Epithelial cell of esophagus (primary cell): Measurements from ENCODE around the gene SLC45A2.
"Not testable (repeated sequence)": the region's sequence is repeated elsewhere in the genome, so short reads cannot be mapped to it uniquely, and the experiment has no call there.

Source experiments
- DNase-seq: peaks from one replicate; pipeline ENCODE4 v3.0.0; 2010; ENCODE audit warnings: low read depth
- H3K4me3 ChIP-seq: 2 replicates; pipeline ENCODE4 v1.5.1; 2011; ENCODE audit warnings: mild to moderate bottlenecking, low read length, control low read depth
- TF ChIP-seq, protein P1 (sequence below): IDR thresholded peaks from 2 replicates; pipeline ENCODE4 v1.5.1; 2011; ENCODE audit warnings: low read depth, mild to moderate bottlenecking, low read length, control low read depth, inconsistent platforms; ENCODE audit not compliant: insufficient read depth; ENCODE audit errors: missing control alignments

The SLC45A2 gene

DNA sequence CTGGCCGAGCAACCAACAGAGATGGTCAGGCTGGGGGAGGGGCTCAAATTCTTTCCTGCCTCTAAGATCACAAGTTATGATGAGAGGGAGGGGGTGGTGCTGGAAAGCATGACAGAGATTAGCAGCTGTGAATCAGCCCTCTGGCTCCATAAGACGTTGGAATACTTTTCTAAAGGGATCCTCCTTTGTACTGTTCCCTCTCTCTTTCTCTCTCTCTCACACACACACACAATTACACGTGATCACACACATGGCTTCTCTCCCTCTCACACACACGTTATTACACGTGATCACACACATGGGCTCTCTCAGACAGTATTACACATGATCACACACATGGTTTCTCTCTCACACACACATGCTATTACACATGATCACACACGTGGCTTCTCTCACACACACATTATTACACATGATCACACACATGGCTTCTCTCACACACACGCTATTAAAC, at the start of gene SLC45A2:
TSS of gene SLC45A2 (minus strand) at position 23 of the 454 bp plus-strand sequence. CDS start 110 bp downstream, outside the sequence.
- TF ChIP-seq, protein P1, sequence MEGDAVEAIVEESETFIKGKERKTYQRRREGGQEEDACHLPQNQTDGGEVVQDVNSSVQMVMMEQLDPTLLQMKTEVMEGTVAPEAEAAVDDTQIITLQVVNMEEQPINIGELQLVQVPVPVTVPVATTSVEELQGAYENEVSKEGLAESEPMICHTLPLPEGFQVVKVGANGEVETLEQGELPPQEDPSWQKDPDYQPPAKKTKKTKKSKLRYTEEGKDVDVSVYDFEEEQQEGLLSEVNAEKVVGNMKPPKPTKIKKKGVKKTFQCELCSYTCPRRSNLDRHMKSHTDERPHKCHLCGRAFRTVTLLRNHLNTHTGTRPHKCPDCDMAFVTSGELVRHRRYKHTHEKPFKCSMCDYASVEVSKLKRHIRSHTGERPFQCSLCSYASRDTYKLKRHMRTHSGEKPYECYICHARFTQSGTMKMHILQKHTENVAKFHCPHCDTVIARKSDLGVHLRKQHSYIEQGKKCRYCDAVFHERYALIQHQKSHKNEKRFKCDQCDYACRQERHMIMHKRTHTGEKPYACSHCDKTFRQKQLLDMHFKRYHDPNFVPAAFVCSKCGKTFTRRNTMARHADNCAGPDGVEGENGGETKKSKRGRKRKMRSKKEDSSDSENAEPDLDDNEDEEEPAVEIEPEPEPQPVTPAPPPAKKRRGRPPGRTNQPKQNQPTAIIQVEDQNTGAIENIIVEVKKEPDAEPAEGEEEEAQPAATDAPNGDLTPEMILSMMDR = no peak
- DNase-seq = no peak
- H3K4me3 ChIP-seq = no peak within 1 kb of the TSS

DNA sequence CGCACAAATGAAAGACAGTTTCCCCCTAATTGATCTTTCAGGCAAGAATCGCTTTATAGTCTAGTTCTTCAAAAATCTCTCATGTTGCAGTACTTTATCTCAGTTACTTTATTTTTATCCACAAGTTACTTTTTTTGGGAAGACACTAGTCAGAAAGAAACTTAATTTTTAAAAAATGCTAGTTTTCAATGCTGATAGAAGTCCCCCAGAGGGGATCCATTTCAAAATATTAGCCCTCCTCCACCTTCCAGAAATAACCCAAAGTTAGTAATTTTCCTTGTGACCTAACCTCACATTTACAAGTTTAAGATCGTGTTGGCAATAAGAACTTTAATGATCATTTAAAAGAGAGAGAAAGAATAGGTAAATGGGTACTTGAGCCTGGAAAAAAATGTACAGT, 47.5 kb upstream of the SLC45A2 start:
- H3K4me3 ChIP-seq = no peak overlapping the region
- DNase-seq = no peak
- TF ChIP-seq, protein P1 = no peak

- no peak overlapping the region for H3K4me3 ChIP-seq
- DNase-seq = no peak
- TF ChIP-seq, protein P1 = no peak
Observed at GRCh38 chr5:34031117-34031516, 46.6 kb upstream of the SLC45A2 start.

DNA sequence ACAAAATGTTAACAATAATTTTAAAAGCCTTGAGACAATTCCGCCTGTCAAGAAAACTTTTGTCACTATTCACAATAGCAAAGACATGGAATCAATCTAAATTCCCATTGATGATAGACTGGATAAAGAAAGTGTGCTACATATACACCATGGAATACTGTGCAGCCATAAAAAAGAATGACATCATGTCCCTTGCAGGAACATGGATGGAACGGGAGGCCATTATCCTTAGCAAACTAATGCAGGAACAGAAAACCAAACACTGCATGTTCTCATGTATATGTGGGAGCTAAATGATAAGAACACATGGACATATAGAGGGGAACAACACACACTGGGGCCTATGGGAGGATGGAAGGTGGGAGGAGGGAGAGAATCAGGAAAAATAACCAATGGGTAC, 46.1 kb upstream of the SLC45A2 start:
- DNase-seq, H3K4me3 ChIP-seq: not testable (repeated sequence)

DNA sequence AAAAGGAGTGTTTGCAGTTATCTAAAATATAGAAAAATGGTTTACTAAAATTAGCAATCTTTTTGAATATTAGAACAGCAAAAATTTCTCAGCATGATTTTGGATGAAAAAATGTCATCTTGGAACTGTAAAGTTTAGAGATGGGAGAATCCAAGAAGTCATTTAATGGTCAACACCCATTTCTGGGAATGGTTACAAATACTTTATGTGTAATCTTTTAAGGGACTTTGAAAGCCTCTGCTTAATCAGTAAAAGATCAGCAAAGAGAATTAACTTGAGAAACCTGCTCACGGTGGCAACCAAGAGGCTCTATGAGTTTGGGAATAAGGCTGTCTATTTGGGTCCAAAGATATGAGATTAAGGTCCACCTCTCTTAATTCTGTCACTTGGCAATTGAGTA, 45.6 kb upstream of the SLC45A2 start:
- no peak overlapping the region for H3K4me3 ChIP-seq
- no peak for DNase-seq
- TF ChIP-seq, protein P1 = no peak

- TF ChIP-seq, protein P1 = no peak
- no peak overlapping the region for H3K4me3 ChIP-seq
- DNase-seq = no peak
Observed at GRCh38 chr5:34028349-34028748, 43.9 kb upstream of the SLC45A2 start.

DNA sequence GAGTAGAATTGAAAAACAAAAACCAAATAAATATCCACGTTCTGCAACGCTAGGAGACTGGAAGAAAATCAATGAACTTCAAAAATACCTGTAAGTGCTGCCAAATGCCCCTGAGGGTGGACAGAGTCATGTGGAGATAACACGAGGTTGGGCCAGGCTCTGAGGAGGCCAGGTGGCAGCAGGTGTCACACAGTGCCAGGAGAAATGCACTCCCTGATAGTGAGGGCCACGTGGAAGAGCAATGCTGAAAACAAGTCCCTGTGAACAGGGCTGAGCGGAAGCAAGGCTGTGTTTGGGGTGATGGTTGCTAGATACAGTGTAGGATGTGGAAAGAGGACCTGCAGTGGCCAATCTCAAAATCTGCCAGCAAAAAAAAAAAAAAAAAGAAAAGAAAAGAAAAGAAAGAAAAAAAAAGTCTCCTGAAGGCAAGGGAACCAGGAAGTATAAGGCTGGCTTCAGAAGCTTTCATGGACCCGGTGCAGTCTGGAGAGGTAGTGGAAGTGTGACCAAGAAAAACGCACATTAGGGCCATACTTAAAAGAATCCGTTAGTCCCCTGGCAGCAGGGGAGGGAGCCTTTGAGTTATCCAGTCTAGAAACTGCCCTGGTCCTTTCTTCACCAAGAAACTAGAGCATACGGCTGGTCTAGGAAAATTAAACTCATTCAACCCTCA, 41.7 kb upstream of the SLC45A2 start:
- DNase-seq = no peak
- H3K4me3 ChIP-seq = no peak overlapping the region
- TF ChIP-seq, protein P1 = no peak
